HepG2 (cell line): Measurements from ENCODE around the gene GLI3. TPM values are rescaled to one million over a fixed set of nuclear protein-coding genes. Genes with fewer than 3 reads are reported as not detected.

Experiments used
- ATAC-seq: fragments of 200-7000 bp; cut with Tn5 transposase; 3 replicates; pipeline ENCODE4 v1.9.1; 2020; ENCODE audit warnings: mild to moderate bottlenecking, moderate library complexity
- BruUV-seq: library from RNA; stranded (reverse); fragments of 400-500 nt; replicated peaks from 2 replicates; lab custom pipeline; 2021; lab: Mats Ljungman, UMichigan
- CTCF ChIA-PET: fragments of 300-600 bp; formaldehyde crosslinking; extraction: SDS; loops from one replicate; lab custom pipeline; 2021; ENCODE audit warnings: low total read pairs, inconsistent platforms, low intra/inter-chr PET ratio; lab: Yijun Ruan, JAX
- POLR2A ChIA-PET: fragments of 350-600 bp; sonication (Branson Sonifier 250); formaldehyde crosslinking; loops from one replicate; lab custom pipeline; 2020; ENCODE audit warnings: antibody characterized with exemption, inconsistent platforms; lab: Yijun Ruan, JAX
- DNase-seq: peaks from one replicate; pipeline ENCODE4 v3.0.0-alpha.2; 2015; ENCODE audit warnings: low spot score
- FAIRE-seq: peaks from 3 replicates; lab custom pipeline; 2011; peaks lifted over from hg19 to GRCh38; lab: Jason Lieb, UNC
- H2AFZ ChIP-seq: one replicate; pipeline ENCODE4 v1.6.1; 2011; ENCODE audit warnings: low read length, inconsistent platforms
- H3K27ac ChIP-seq: fragments of 300-600 bp; 3 replicates; pipeline ENCODE4 v1.8.0; 2011; ENCODE audit warnings: mixed run types, mild to moderate bottlenecking, mixed read lengths, low read length, inconsistent platforms; ENCODE audit not compliant: insufficient read depth; ENCODE audit errors: extremely low read length
- H3K27me3 ChIP-seq, 2 experiments: fragments of 200-600 bp in 1 of 2; 2 replicates in 1 of 2; 3 replicates in 1 of 2; pipeline versions ENCODE4 v1.6.0 to v1.8.0; 2011; ENCODE audit warnings: low read length in 2 of 2, mild to moderate bottlenecking in 2 of 2, moderate library complexity in 2 of 2, inconsistent platforms in 1 of 2; ENCODE audit not compliant: insufficient read depth in 2 of 2, control insufficient read depth in 1 of 2
- H3K36me3 ChIP-seq, 2 experiments: fragments of 200-600 bp in 1 of 2; replicated peaks in 1 of 2; 2 replicates in 1 of 2; 3 replicates in 1 of 2; pipeline versions ENCODE4 v1.5.1 to v1.8.0; 2011; ENCODE audit warnings: low read length in 2 of 2, inconsistent platforms in 1 of 2; ENCODE audit not compliant: insufficient read depth in 2 of 2, control insufficient read depth in 1 of 2
- H3K4me1 ChIP-seq: 2 replicates; pipeline ENCODE4 v1.5.1; 2012; ENCODE audit warnings: low read length, inconsistent platforms; ENCODE audit not compliant: insufficient read depth
- H3K4me2 ChIP-seq: 2 replicates; pipeline ENCODE4 v1.6.0; 2011; ENCODE audit warnings: low read depth, low read length, inconsistent platforms
- H3K4me3 ChIP-seq, 3 experiments: fragments of 200-600 bp in 1 of 3; sonication (generic), shearing (Covaris generic) in 1 of 3; replicated peaks in 1 of 3; 2 replicates each; pipeline ENCODE4 v1.5.1; 2011 to 2016; ENCODE audit warnings: low read length in 3 of 3, inconsistent platforms in 2 of 3, low read depth in 2 of 3, mild to moderate bottlenecking in 2 of 3, control low read depth in 1 of 3, mixed read lengths in 1 of 3; ENCODE audit not compliant: insufficient read depth in 1 of 3
- H3K79me2 ChIP-seq: one replicate; pipeline ENCODE4 v1.6.1; 2011; ENCODE audit warnings: low read length, inconsistent platforms; ENCODE audit not compliant: insufficient read depth
- H3K9ac ChIP-seq: 2 replicates; pipeline ENCODE4 v1.6.0; 2011; ENCODE audit warnings: mild to moderate bottlenecking, low read depth, low read length, inconsistent platforms; ENCODE audit not compliant: insufficient read depth
- H3K9me3 ChIP-seq: 2 replicates; pipeline ENCODE4 v1.5.1; 2012; ENCODE audit warnings: mild to moderate bottlenecking, low read length
- H4K20me1 ChIP-seq: 2 replicates; pipeline ENCODE4 v1.6.0; 2011; ENCODE audit warnings: inconsistent platforms, mild to moderate bottlenecking, low read length, moderate library complexity; ENCODE audit not compliant: insufficient read depth
- GABPA ChIP-seq, 2 experiments: IDR thresholded peaks; 2 replicates each; pipeline ENCODE4 v1.6.1; 2011 to 2016; ENCODE audit warnings: low read depth in 2 of 2, low read length in 1 of 2, missing biosample characterization in 1 of 2, missing genetic modification characterization in 1 of 2
- RBAK ChIP-seq: sonication (generic); formaldehyde crosslinking; IDR thresholded peaks from 2 replicates; pipeline ENCODE4 v1.5.1; 2020; ENCODE audit warnings: mild to moderate bottlenecking, missing genetic modification reagents
- REXO4 ChIP-seq: sonication (generic); formaldehyde crosslinking; IDR thresholded peaks from 2 replicates; pipeline ENCODE4 v1.8.0; 2022; ENCODE audit warnings: missing genetic modification reagents, mild to moderate bottlenecking, borderline replicate concordance
- ZNF138 ChIP-seq: sonication (generic); formaldehyde crosslinking; IDR thresholded peaks from 2 replicates; pipeline ENCODE4 v1.5.0; 2020; ENCODE audit warnings: mild to moderate bottlenecking, low read depth, missing genetic modification reagents
- WGBS: methylation state at CpG from one replicate; pipeline ENCODE4 v1.1.6; 2017; ENCODE audit warnings: low lambda C conversion rate; 5-methylcytosine and 5-hydroxymethylcytosine counted together
- in situ Hi-C: cut with HindIII; loops from 2 replicates; pipeline ENCODE4 v1.10.0; 2017; ENCODE audit warnings: low pct_unique_long_range_greater_than_20kb; ENCODE audit not compliant: extremely low pct_ligation_motif_present
- intact Hi-C: fragments of 100-400 bp; cut with micrococcal nuclease; formaldehyde crosslinking; loops from one replicate; pipeline ENCODE4 v1.10.0; 2022; ENCODE audit not compliant: unreplicated experiment
- polyA plus RNA-seq, 8 experiments: library from polyadenylated mRNA; depleted of rRNA in 3 of 8; stranded (reverse) in 7 of 8; unstranded in 1 of 8; fragments of >200 nt; fragmentation: Illumina TruSeq in 4 of 8; extraction: Trizol in 4 of 8; gene quantifications; 2 replicates each; pipeline versions ENCODE4 v1.2.1 to v1.2.3, GENCODE V29; 2011 to 2016; ENCODE audit warnings: low read depth in 4 of 8, missing spikeins in 1 of 8, mixed read lengths in 1 of 8; ENCODE audit not compliant: insufficient read depth in 1 of 8
- total RNA-seq, 5 experiments: library from RNA; depleted of rRNA; stranded (reverse); fragments of >200 nt; fragmentation: Illumina TruSeq; extraction: Trizol; gene quantifications; 2 replicates each; pipeline ENCODE4 v1.2.3, GENCODE V29; 2016; ENCODE audit warnings: low read depth in 1 of 5
- TF ChIP-seq, protein P1 (sequence below): sonication (generic); formaldehyde crosslinking; conservative IDR thresholded peaks from 2 replicates; pipeline ENCODE4 v1.8.0; 2022; ENCODE audit warnings: mild to moderate bottlenecking, moderate library complexity, missing genetic modification reagents
- TF ChIP-seq, protein P2 (sequence below): sonication (generic); formaldehyde crosslinking; IDR thresholded peaks from 2 replicates; pipeline ENCODE4 v1.4.0; 2020; ENCODE audit warnings: missing genetic modification reagents

The GLI3 gene
- total and polyA plus RNA-seq, 2 of the 13 experiments (the other 11 are each of a cell fraction or from before 2014, with no cell fraction given): not detected

- no peak overlapping the region for H2AFZ ChIP-seq
- in situ Hi-C loops: no loop called here
These were observed 8.9 kb downstream of the GLI3 start for GRCh38 chr7:42227936-42228591.

More at GRCh38 chr7:42227936-42228591, 8.9 kb downstream of the GLI3 start:
- H4K20me1 ChIP-seq: no peaks in the 10 kb centered on the region
- H3K4me2 ChIP-seq: no peak overlapping the region
- intact Hi-C loops: no loop called here
- H3K9ac ChIP-seq: no peak overlapping the region
- no peaks in the 10 kb centered on the region for H3K9me3 ChIP-seq
- peaks cover 4 to 20% of the 10 kb centered on the region in 2 experiments; a peak in 3 of 5 replicates for H3K27me3 ChIP-seq
- FAIRE-seq (no peak), ATAC-seq (no peak), DNase-seq (no peak)
- no TSS peak for BruUV-seq
- H3K4me3 ChIP-seq: no peak overlapping the region
- WGBS: 15% methylated on average over 33 of the region's 51 CpGs
- ChIA-PET CTCF (no interaction called here), POLR2A (no interaction called here)
- TF ChIP-seq, protein P1, sequence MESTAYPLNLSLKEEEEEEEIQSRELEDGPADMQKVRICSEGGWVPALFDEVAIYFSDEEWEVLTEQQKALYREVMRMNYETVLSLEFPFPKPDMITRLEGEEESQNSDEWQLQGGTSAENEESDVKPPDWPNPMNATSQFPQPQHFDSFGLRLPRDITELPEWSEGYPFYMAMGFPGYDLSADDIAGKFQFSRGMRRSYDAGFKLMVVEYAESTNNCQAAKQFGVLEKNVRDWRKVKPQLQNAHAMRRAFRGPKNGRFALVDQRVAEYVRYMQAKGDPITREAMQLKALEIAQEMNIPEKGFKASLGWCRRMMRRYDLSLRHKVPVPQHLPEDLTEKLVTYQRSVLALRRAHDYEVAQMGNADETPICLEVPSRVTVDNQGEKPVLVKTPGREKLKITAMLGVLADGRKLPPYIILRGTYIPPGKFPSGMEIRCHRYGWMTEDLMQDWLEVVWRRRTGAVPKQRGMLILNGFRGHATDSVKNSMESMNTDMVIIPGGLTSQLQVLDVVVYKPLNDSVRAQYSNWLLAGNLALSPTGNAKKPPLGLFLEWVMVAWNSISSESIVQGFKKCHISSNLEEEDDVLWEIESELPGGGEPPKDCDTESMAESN: no peak
- TF ChIP-seq REXO4 (CRISPR knock-in tag) (no peak), RBAK (no peak), ZNF138 (CRISPR knock-in tag) (no peak), GABPA (IDR thresholded peaks at IDR 0.05; ENCODE audit: low read depth, low read length) (no peak), GABPA (CRISPR knock-in tag; IDR thresholded peaks at IDR 0.05; ENCODE audit: low read depth) (no peak)
- TF ChIP-seq, protein P2, sequence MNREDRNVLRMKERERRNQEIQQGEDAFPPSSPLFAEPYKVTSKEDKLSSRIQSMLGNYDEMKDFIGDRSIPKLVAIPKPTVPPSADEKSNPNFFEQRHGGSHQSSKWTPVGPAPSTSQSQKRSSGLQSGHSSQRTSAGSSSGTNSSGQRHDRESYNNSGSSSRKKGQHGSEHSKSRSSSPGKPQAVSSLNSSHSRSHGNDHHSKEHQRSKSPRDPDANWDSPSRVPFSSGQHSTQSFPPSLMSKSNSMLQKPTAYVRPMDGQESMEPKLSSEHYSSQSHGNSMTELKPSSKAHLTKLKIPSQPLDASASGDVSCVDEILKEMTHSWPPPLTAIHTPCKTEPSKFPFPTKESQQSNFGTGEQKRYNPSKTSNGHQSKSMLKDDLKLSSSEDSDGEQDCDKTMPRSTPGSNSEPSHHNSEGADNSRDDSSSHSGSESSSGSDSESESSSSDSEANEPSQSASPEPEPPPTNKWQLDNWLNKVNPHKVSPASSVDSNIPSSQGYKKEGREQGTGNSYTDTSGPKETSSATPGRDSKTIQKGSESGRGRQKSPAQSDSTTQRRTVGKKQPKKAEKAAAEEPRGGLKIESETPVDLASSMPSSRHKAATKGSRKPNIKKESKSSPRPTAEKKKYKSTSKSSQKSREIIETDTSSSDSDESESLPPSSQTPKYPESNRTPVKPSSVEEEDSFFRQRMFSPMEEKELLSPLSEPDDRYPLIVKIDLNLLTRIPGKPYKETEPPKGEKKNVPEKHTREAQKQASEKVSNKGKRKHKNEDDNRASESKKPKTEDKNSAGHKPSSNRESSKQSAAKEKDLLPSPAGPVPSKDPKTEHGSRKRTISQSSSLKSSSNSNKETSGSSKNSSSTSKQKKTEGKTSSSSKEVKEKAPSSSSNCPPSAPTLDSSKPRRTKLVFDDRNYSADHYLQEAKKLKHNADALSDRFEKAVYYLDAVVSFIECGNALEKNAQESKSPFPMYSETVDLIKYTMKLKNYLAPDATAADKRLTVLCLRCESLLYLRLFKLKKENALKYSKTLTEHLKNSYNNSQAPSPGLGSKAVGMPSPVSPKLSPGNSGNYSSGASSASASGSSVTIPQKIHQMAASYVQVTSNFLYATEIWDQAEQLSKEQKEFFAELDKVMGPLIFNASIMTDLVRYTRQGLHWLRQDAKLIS (CRISPR knock-in tag): no peak
- H3K27ac ChIP-seq: no peak overlapping the region
- H3K36me3 ChIP-seq: no peaks in the 10 kb centered on the region
- no peaks in the 10 kb centered on the region for H3K4me1 ChIP-seq
- H3K79me2 ChIP-seq: no peaks in the 10 kb centered on the region
